PC-3 (cell line): Measurements from ENCODE around the gene TUBAL3. TPM values are rescaled to one million over a fixed set of nuclear protein-coding genes. Genes with fewer than 3 reads are reported as not detected.

Source experiments
- ATAC-seq: fragments of 200-7000 bp; cut with Tn5 transposase; 2 replicates; pipeline ENCODE4 v1.9.1; 2020; ENCODE audit warnings: mild to moderate bottlenecking, moderate library complexity
- BruUV-seq: library from RNA; stranded (reverse); fragments of 400-500 nt; replicated peaks from 2 replicates; lab custom pipeline; 2021; lab: Mats Ljungman, UMichigan
- CTCF ChIA-PET: fragments of 300-600 bp; sonication (Branson Sonifier 250); formaldehyde crosslinking; loops from one replicate; lab custom pipeline; 2022; ENCODE audit warnings: antibody characterized with exemption; lab: Charles Lee
- POLR2A ChIA-PET: fragments of 300-600 bp; sonication (Branson Sonifier 250); formaldehyde crosslinking; loops from one replicate; lab custom pipeline; 2022; ENCODE audit warnings: antibody characterized with exemption; ENCODE audit not compliant: unreplicated experiment; lab: Charles Lee
- DNase-seq: peaks from one replicate; pipeline ENCODE4 v3.0.0-alpha.2; 2015
- H2AFZ ChIP-seq: fragments of 300-600 bp; sonication (generic); 2 replicates; pipeline ENCODE4 v1.6.0; 2016; ENCODE audit warnings: antibody characterized with exemption, low read length
- H3F3A ChIP-seq: fragments of 300-600 bp; sonication (generic); one replicate; pipeline ENCODE4 v1.6.0; 2017; ENCODE audit warnings: antibody characterized with exemption, low read length, control low read depth, mild to moderate bottlenecking; ENCODE audit not compliant: unreplicated experiment
- H3K27ac ChIP-seq: fragments of 300-600 bp; sonication (generic); 2 replicates; pipeline ENCODE4 v1.5.1; 2016; ENCODE audit warnings: mild to moderate bottlenecking, low read length
- H3K27me3 ChIP-seq: fragments of 300-600 bp; sonication (generic); 2 replicates; pipeline ENCODE4 v1.6.1; 2016; ENCODE audit warnings: low read length, mixed read lengths
- H3K36me3 ChIP-seq: fragments of 300-600 bp; sonication (generic); 2 replicates; pipeline ENCODE4 v1.6.1; 2016; ENCODE audit warnings: low read depth, mixed run types, low read length, mixed read lengths
- H3K4me1 ChIP-seq: fragments of 300-600 bp; sonication (generic); 2 replicates; pipeline ENCODE4 v1.5.1; 2016; ENCODE audit warnings: low read length; ENCODE audit not compliant: insufficient read depth
- H3K4me2 ChIP-seq: fragments of 300-600 bp; sonication (generic); 2 replicates; pipeline ENCODE4 v1.6.0; 2016; ENCODE audit warnings: low read length
- H3K4me3 ChIP-seq: fragments of 300-600 bp; sonication (generic); 2 replicates; pipeline ENCODE4 v1.5.1; 2016; ENCODE audit warnings: mild to moderate bottlenecking, low read length, mixed read lengths
- H3K79me2 ChIP-seq: fragments of 300-600 bp; sonication (generic); 2 replicates; pipeline ENCODE4 v1.6.1; 2017; ENCODE audit warnings: low read length, mixed read lengths
- H3K9ac ChIP-seq: fragments of 300-600 bp; sonication (generic); 2 replicates; pipeline ENCODE4 v1.6.0; 2016; ENCODE audit warnings: mild to moderate bottlenecking, low read length
- H3K9me2 ChIP-seq: fragments of 300-600 bp; sonication (generic); replicated peaks from 2 replicates; pipeline ENCODE4 v1.6.1; 2016; ENCODE audit warnings: mixed run types, low read length, mixed read lengths
- H3K9me3 ChIP-seq: fragments of 300-600 bp; sonication (generic); 2 replicates; pipeline ENCODE4 v1.6.1; 2016; ENCODE audit warnings: low read length, mixed read lengths
- H4K20me1 ChIP-seq: fragments of 300-600 bp; sonication (generic); 2 replicates; pipeline ENCODE4 v1.6.1; 2016; ENCODE audit warnings: low read length, mixed read lengths
- EZH2 ChIP-seq: fragments of 300-600 bp; sonication (generic); IDR thresholded peaks from one replicate; pipeline ENCODE4 v1.6.1; 2017; ENCODE audit warnings: antibody characterized with exemption, mild to moderate bottlenecking, low read length; ENCODE audit not compliant: unreplicated experiment
- EZH2phosphoT487 ChIP-seq: fragments of 300-600 bp; sonication (generic); IDR thresholded peaks from 2 replicates; pipeline ENCODE4 v1.6.1; 2018; ENCODE audit warnings: mild to moderate bottlenecking, antibody characterized with exemption, low read length, borderline replicate concordance
- intact Hi-C: fragments of 100-400 bp; cut with micrococcal nuclease; formaldehyde crosslinking; loops from 2 replicates; pipeline ENCODE4 v1.9.0; 2023
- total RNA-seq: library from RNA; depleted of rRNA; stranded (reverse); fragments of >200 nt; gene quantifications from 2 replicates; pipeline ENCODE4 v1.2.3, GENCODE V29; 2014
- TF ChIP-seq, protein P1 (sequence below): fragments of 300-600 bp; sonication (generic); conservative IDR thresholded peaks from 2 replicates; pipeline ENCODE4 v1.5.1; 2017; ENCODE audit warnings: antibody characterized with exemption, low read depth, mild to moderate bottlenecking, low read length

The TUBAL3 gene
- total RNA-seq, 1 experiment from 2014 or later, result not detected

GRCh38 chr10:5449823-5450222 is 45.2 kb upstream of the TUBAL3 start:
- TF ChIP-seq EZH2phosphoT487 (no peak), EZH2 (no peak)
- TF ChIP-seq, protein P1, sequence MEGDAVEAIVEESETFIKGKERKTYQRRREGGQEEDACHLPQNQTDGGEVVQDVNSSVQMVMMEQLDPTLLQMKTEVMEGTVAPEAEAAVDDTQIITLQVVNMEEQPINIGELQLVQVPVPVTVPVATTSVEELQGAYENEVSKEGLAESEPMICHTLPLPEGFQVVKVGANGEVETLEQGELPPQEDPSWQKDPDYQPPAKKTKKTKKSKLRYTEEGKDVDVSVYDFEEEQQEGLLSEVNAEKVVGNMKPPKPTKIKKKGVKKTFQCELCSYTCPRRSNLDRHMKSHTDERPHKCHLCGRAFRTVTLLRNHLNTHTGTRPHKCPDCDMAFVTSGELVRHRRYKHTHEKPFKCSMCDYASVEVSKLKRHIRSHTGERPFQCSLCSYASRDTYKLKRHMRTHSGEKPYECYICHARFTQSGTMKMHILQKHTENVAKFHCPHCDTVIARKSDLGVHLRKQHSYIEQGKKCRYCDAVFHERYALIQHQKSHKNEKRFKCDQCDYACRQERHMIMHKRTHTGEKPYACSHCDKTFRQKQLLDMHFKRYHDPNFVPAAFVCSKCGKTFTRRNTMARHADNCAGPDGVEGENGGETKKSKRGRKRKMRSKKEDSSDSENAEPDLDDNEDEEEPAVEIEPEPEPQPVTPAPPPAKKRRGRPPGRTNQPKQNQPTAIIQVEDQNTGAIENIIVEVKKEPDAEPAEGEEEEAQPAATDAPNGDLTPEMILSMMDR, result no peak
- intact Hi-C loops, result loop anchor here (5.0 kb wide), 1 partner anchor 162 kb away; no protein-coding TSS in a partner anchor
- peak; percentile 38; the same call in 1 of the 2 replicates for ATAC-seq
- no TSS peak for BruUV-seq
- Histone ChIP-seq H3K9me2 (no peaks in the 10 kb centered on the region), H3K4me2 (peak overlapping the region; percentile 92), H3K9me3 (no peaks in the 10 kb centered on the region), H3K4me1 (0 out of 2 replicates have a peak, but pooled peaks cover 4% of the 10 kb centered on the region), H3K36me3 (peaks cover 42% of the 10 kb centered on the region), H3K27ac (no peak overlapping the region), H3F3A (peaks cover 6% of the 10 kb centered on the region), H4K20me1 (peaks cover 43% of the 10 kb centered on the region), H3K4me3 (peak overlapping the region; percentile 92), H2AFZ (no peak overlapping the region), H3K79me2 (peaks cover 95% of the 10 kb centered on the region), H3K27me3 (no peaks in the 10 kb centered on the region), H3K9ac (peak overlapping the region; percentile 86; the same call in 1 of the 2 replicates)
- POLR2A ChIA-PET, result no interaction called here
- CTCF ChIA-PET, result no interaction called here
- DNase-seq, result peak; percentile 45

GRCh38 chr10:5449227-5449626 is 44.6 kb upstream of the TUBAL3 start:
- POLR2A ChIA-PET, result interaction anchor here (0.6 kb wide), 1 partner anchor 161 kb away, joined by 11 read pairs; no protein-coding TSS in a partner anchor
- Histone ChIP-seq H2AFZ (no peak overlapping the region), H3K4me1 (0 out of 2 replicates have a peak, but pooled peaks cover 4% of the 10 kb centered on the region), H4K20me1 (peaks cover 43% of the 10 kb centered on the region), H3K27ac (no peak overlapping the region), H3F3A (peaks cover 6% of the 10 kb centered on the region), H3K4me3 (peak overlapping the region; percentile 92), H3K9me3 (no peaks in the 10 kb centered on the region), H3K27me3 (no peaks in the 10 kb centered on the region), H3K36me3 (peaks cover 36% of the 10 kb centered on the region), H3K9ac (peak overlapping the region; percentile 86), H3K4me2 (peak overlapping the region; percentile 92), H3K9me2 (no peaks in the 10 kb centered on the region), H3K79me2 (peaks cover 94% of the 10 kb centered on the region)
- ATAC-seq, result no peak
- TF ChIP-seq EZH2 (no peak), EZH2phosphoT487 (no peak)
- TF ChIP-seq, protein P1, result no peak
- CTCF ChIA-PET, result no interaction called here
- intact Hi-C loops, result loop anchor here (5.0 kb wide), 1 partner anchor 163 kb away; no protein-coding TSS in a partner anchor
- BruUV-seq, result no TSS peak
- no peak for DNase-seq
